Fibroblast of skin of scalp (primary cell): Measurements from ENCODE around the gene AFG3L2.

Source experiments
- DNase-seq: peaks from one replicate; pipeline ENCODE4 v3.0.0-alpha.2; 2013

The AFG3L2 gene

DNA sequence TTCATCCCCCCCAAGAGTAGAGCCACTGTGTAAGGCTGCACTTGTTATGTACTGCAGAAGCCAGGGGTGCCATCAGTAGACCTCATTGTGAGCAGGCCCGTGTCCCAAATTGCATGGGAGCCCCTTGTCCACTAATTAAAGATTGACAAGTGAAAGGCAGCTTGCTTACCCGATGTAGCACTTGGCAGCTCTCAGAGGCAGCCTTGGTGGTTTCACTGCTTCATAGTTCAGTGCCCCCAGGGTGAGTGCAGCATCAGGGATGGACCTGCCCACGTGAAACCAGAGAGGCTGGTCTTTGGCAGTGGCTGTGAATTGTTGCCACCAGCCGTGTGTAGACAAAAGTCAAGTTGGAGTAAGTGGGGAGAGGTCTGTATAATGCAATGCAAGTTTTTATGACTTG lies 55.7 kb downstream of the AFG3L2 start:
- DNase-seq = no peak

DNA sequence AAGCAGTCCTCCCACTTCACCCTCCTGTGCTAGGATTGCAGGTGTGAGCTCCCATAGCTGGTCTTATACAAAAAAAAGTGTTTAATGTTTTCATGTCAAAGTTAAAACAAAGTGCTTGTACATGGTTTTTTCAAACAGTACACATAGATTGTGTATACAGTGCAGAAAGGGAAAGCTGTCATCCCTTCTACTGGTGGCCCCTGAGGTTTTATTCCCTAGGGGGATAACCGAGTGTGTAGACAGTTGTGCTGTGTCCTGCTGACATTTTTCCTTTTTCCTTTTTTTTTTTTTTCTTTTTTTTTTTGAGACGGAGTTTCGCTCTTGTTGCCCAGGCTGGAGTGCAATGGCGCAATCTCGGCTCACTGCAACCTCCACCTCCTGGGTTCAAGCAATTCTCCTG lies 58.2 kb downstream of the AFG3L2 start:
- no peak for DNase-seq

DNA sequence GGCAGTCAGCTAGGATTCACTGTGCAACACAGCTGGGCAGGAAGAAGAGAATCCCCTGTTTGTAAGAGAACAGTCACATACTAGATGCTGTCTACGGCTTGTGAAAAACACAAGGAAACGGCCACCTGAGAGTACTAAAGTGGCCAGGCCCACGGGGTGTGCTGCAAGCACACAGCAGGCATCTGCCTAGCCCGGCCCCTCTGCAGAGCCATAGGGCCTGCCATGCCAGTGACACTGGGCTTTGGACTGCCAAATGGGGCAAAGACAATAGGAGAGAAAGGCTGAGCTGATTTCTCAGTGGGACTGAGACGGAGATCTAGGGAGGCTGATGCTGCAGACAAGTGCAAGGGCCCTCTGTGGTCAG lies 58.7 kb downstream of the AFG3L2 start:
- DNase-seq = no peak

DNA sequence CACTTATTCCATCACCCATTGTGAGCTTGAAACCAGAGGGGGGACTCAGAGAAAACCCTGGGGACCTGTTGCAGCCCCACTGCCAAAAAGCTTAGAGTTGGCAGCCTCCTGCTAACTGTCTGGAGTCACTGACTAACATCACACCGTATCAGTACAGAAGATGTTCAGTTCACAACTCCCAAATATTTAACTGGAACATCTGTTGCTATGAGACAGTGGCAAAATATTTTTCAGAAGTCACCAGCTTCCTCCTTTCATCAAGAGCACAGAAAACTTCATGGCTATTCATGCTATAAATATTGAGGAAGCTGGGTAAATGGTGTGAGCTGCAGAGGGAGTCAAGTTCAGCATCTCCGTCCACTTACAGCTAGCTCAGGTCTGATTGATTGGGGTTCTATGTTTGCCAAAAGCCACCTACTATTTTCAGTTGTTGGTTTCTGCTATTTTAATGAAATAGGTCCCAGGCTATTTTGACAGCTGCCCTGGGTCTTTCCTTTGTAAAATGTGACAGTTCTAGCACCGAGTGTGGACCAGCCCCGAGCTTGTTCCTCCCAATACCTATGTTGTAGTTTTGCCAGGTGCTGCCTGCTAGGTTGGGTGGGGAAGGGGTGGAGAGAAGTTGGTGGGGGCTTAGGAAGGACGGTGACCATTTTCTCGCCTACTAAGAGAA lies 59.2 kb downstream of the AFG3L2 start:
- peak; percentile 62 for DNase-seq

DNA sequence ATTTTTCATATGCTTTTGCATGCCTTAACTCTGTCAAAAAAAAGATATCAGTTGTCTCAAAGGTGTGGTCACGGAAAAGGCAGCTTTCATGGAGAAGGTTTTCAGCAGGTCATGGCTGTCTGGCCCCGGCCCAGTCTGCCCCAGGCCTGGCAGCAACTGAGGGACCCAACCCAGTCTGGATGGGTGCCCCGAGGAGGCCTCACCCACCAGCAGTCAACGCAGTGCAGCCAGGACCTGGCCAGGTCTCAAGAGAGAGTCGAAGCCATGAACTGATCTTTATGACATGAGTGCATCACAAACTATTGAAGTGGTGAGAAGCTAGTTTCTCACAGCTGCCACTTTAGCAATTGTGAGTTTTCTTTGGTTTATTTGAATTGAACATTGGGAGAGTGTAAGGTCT lies 61.1 kb downstream of the AFG3L2 start:
- no peak for DNase-seq

DNA sequence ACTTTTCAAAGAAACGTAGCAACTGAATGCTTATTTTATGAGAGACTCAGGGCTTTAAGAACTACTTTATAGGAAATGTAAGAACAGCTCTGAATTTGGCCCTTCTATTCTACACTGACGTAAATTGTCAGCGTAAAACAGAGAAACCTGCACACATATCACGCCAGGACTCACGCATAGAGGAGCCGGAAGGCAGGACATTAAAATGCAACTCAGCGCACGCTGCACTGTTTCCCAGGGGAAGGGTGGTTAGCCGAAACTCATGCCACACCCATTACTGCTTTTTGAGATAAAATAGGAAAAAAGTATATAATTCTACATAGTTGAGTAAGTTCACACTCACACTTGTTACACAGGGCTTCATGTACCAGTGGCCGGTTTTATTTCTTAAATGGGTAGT lies 61.5 kb downstream of the AFG3L2 start:
- no peak for DNase-seq

DNA sequence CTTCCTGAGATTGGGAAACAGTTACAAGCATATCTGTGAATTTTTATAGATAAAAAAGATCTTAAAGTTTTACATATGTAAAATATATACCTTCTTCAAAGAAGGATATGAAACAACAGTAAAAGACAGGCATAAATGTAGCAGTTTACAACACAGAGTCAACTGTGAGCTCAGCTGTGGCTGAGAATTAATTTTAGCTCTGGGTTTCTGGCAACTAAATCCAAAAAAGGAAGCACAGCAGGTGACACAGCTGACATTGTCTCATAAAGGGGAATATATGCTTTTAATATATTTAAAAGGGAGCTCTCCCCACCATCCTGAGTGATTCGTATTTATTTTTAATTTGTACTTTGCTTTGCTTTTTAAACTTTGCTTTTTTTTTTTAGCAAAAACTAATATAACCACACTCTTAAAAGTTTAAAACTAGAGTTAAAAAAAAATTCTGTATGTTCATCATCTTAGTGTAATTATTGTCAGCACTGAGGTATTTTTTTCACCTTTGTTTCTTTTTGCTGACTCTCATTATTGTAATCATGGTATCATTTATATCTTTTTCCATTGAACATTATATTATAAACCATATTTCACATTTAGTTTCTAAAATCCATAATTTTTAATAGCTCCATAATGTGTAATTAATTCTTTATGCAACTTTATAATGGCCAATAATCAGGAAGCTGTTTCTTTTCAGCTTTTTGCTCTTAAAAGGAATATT lies 62.3 kb downstream of the AFG3L2 start:
- DNase-seq = no peak

DNA sequence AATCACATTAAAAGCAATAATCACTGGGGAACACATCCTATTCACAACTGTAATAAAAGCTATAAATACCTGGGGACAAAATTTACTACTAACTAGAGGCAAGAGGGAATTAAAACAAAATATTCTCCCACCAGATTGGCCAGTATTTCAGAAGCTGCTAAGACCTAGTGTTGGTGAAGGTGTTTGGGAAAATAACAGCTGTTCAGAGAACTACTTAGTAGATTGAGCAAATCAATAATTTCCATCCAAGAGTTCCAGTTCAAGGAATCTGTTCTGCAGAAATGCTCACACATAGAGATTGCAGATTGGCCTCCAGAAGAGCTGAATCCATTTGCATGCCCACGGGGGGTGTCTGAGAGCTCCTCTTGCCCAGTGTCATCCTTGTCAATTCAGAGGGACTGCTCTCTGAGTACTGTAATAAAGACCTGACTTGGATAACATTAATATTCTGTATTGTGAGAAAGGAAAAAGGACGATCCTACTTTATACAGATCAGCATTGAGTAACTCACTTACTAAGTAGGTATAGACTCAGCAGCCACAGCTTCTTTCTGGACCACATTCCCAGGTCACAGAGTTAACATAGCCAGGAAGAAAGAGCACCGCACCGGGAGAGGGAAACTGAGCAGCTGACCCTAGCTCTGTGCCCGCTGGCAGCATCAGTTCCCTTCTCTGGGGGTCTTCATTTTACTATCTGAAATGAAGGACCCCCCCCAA lies 63.3 kb downstream of the AFG3L2 start:
- DNase-seq = no peak

DNA sequence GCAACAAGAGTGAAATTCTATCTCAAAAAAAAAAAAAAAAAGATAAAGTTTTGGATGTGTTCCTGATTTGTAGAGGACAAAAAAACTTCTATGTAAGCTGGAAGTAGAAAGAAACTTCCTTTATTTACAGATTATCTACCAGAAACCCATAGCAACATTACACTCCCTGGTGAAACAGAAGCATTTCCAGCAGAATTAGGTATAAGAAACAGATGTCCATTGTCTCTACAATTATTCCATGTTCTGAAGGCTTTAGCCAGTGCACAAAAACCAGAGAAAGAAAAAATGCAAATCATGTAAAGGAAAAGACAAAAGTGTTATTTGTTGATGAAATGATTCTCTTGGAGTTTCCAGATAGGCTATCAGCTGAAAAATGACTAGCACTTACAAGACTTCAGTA lies 64.1 kb downstream of the AFG3L2 start:
- DNase-seq = no peak

DNA sequence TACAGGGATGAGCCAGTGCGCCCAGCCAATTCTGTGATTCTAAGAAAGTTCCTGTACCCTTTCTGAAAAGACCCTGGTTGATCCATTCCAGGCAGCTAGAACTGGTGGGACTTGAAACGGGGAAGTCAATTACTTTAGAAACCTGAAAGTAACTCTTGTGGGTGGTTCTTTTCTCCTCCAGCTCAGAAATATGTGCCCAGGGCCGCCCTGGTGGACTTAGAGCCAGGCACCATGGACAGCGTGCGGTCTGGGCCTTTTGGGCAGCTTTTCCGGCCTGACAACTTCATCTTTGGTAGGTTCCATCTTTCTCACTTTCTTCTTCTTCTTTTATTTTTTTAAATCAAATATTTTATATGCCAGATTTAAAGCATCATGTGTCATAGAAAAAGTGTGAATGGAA lies 66.3 kb downstream of the AFG3L2 start:
- DNase-seq = no peak

DNA sequence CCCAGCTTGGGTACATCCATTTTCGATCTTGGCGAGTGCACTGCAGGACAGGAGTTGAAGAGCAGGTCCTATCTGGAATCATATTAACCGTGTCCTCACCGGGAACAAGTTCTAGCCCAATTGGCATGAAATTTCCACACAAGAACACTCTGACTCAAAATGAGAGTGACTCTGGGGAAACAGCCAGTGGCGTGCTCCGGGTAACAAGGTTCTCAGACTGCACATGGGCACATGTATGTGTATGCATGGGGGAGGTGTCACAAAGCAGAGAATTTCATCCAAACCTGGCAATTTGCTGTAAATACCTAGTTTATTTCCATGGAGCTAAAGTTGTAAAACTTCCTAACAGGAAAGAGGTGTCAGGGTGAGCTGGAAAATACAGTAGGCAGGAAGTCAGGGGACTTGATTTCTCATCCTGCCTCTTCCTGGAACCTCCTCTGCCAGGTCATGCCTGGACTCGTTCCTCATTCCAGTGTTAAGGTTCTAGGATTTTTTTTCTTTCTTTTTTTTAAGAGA lies 67.3 kb downstream of the AFG3L2 start:
- no peak for DNase-seq

DNA sequence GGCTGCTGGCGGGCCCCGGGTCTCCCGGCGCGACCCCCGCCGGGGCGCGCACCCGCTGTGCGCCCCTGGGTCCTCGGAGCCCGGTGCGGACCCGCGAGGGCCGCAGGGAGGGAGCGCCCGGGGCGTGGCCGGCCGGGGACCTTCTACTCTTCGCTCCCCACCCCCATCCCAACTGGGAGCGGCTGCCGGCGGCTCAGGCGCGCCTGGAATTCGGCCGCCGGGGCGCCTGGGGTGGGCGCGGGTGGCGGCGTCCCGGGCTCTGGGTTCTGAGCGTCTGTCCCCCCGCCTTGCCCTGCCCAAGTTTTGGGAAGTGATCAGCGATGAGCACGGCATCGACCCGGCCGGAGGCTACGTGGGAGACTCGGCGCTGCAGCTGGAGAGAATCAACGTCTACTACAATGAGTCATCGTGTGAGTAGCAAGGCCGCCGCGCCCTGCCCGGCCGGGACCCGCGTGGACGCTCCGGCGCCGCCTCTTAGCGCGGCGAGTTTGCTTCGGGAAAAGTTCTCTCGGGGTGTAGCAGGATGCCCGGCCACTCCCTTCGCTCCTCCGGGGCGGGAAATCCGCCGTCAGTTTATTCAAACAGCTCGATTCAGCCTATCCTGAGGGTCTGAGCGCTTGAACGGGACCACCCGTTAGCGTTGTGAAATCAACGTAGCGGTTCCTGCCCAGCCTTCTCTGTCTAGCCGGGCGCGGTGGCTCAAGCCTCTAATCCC lies 68.5 kb downstream of the AFG3L2 start:
- DNase-seq = peak; percentile 87

DNA sequence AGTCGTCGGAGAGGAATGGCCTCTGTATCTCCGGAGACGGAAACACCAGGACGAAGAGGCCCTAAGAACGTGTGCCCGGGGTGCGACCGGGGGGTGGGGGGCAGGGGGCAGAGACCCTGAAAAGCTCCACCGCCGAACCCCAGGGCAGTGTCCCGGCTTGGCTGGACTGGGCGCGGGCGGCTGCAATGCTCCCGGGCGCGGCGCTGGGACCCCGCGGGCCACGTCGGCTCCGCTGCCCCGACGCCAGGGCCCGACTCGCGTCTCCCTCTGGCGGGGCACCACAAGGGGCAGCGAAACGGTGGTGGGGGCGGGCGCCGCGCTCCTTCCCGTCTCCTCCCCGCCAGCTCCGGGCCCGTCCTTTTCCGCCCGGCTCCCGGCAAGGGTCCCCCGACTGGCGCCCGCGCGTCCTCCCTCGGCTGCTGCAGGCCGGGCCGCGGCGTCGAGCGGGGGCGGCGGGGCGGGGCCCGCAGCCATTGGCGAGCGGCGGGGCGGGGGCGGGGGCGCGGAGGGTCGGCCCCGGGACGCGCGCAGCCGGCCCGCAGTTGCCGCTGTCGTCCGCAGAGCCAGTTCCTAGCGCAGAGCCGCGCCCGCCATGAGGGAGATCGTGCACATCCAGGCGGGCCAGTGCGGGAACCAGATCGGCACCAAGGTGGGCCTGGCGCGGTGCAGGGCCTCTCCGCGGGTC lies 69.2 kb downstream of the AFG3L2 start, which contains the start of gene TUBB6:
TUBB6 (plus strand) TSS at position 541 of the 685 bp plus-strand sequence; CDS start at position 593, 52 bp downstream.
- peak; percentile 93 for DNase-seq

DNA sequence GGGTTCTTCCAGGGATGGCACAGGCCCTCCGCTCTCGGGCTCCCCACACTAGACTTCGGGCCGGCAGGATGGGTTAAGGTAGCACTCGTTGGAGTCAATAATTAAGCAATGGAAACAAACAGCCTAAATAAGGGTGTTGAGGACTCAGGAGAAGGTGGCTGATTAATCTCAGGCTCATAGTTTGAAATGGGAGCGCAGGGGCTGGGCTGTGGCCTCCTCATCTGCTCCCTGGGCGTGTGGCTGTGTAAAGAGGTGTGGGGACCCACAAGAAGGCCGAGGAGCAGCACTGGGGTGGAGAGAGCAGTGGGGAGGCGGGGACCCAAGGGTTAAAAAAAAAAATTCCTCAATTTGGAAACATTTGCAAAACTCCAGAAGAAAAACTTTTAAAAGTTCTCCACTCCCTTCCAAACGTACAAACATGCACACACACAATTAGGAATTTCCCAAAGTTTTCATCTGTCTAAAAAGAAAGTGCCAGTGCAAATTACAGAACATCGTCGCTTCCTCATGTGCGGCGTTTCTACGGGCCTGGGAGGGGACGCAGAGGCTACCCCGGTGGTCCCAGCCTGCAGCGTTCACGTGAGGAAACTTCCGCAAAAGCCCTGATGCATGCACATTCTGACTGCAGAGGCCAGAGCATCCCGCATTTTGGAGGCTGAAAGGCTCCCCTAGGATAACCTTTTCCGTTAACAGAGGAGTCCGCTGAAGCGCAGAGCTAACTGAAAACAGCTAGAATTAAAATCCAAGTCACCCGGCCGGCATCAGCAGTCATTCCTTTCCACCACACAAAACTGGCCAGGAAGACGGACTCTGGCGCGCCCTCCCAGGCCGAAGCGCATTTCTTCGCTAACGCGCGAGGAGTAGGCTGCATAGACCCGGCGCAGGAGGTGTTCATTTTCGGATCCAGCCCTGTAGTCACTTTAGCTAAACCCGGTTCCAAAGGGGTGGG lies 70.0 kb downstream of the AFG3L2 start:
- peak; percentile 74 for DNase-seq

DNA sequence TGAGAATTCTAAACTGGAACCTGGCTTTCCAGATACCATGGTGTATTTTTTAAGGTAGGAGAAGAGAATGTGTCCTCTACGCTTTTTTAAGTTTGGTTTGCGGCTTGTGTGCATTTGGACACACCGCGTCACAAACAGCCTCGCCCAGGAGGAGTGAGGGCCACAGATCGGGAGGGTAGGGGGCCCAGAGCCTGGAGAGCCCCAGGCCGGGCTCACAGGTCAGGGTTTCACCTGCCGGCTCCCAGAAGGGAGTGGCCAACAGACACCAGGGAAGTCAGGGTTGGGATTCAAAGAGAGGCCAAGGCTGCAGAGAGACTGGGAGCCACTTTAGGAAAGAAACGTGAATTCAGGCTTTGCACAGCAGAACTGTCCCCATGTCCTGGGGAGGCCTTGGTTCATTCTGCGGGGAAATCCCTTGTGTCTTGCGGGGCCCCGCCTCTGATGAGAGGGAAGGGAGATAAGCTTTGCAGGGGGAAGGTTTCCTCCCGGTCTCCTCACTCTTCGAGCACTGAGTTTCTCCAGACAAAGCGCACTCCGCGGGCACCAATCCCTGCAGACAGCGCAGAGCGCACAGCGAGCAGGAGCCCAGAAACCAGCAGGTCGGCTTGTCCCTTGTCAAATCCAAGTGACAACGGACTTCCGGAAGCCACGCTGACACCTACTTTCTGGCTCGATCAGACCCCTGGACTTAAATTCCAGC lies 70.9 kb downstream of the AFG3L2 start:
- no peak for DNase-seq

DNA sequence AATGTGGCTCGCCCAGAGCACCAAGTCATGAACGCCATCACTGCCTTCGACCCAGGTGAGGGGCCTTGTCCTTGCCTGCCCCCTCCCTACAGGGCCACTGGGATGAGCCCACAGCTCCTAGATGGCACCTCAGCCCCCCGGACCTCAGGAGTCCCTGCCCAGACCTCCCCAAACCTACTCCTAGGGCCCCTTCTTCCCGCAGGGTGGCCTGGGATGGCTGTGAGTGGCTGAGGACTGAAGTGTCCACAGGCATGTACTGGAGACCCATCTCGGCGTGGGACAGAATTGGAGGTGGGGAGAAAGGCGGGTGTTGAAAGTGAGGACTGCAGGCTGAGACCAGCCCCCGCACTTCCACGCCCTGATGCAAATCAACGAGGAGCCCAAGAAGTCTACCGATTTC lies 71.8 kb downstream of the AFG3L2 start:
- DNase-seq = no peak

DNA sequence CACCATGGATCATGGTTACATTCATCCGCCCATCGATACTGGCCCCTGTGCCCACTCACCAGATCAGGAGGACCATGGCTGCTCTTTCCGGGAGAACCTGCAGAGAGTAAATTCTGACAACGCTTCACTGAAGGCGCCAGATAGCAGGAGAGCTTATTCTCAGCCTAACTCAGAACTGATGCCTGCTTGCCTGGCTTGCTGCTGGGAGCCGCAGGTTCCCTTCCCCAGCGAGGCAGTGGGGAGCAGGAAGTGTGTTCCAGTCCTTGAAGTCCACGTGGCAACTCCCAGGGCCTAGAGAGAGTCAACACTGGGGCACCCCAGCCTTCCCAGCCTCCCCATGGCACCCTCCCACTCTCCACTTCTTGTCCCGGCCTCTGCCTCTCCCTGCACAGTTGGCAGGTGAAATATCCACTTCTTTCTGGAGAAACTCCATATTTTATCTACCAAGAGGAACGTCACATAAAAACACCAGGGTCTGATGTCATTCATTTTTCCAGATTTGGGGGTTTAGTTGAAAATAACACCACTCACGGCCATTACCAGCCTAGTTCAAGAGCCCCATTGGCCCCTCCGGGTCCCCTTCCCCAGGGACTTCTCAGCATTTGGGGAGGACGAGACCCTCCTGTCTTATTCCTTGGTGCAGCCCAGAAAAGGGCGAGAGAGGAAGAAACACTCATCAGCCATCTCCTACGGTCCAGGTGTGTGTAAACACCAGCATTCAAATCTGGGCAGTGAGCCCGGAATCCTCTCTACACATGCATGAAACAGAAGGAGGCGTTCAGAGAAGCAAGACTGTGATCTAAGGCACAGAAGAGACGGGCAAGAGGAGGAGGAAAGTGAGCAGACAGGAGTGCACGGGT lies 72.4 kb downstream of the AFG3L2 start:
- DNase-seq = no peak

DNA sequence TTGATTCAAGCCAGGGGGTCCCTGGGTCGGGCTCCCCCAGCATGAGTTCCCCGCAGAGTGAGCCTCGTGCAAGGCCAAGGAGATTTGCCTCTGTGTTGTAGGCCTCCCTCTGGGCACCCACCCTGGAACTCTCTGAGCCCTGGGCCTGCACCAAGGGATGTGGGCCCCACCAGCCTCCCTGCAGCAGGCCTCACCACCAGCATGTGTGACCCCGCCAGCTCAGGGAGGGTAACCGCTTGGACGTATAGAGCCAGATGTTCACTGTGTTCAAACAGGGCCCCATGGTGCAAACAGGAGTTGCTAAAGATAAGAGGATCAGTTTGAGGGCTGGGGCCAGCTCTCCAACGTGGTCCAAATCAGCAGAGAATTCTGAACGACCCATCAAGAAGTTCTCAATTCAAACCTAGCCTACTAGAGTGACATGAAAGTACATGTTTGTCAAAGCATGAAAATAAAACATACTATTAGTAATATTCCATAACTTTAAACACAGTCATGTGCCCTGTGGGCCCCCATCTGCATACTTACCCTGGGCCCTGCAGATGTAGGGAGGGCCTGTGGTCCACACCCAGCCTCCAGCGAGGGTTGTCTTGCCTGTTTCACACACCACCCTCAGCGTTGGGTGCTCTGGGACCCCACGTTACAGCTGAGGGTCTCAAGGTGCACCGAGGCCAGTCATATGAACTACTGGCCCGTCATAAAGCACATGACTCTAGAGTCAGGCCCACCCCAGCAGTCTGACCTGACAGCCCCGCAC lies 74.5 kb downstream of the AFG3L2 start:
- DNase-seq = no peak
